ENCODE measurements around the gene ECT2L.

ECT2L gene

DNA sequence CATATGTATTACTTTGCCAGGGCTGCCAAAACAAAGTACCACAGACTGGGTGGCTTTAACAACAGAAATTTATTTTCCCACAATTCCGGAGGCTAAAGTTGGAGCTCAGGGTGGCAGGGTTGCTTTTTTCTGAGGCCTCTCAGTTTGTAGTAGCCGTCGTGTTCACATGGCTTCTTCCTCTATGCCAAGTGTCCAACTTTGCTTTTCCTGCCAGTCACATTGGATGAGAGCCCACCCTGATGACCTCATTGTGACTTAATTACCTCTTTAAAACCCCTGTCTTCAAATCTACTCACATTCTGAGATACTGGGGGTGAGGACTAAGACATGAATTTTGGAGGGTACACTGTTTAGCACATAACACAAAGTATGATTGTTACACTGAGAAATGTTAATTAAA, 9.9 kb upstream of the ECT2L start:
- peaks cover 74% of the 10 kb centered on the region for H3K36me3 Mint-ChIP-seq (ENCODE audit: low read depth)
- H3K27me3 Mint-ChIP-seq = no peaks in the 10 kb centered on the region
- DNase-seq = no peak
- H3K4me3 Mint-ChIP-seq = no peak overlapping the region
- no peak overlapping the region for H3K27ac Mint-ChIP-seq
- peaks cover 7% of the 10 kb centered on the region for H3K4me1 Mint-ChIP-seq (ENCODE audit: low read depth)
- H3K9me3 Mint-ChIP-seq = no peaks in the 10 kb centered on the region

DNA sequence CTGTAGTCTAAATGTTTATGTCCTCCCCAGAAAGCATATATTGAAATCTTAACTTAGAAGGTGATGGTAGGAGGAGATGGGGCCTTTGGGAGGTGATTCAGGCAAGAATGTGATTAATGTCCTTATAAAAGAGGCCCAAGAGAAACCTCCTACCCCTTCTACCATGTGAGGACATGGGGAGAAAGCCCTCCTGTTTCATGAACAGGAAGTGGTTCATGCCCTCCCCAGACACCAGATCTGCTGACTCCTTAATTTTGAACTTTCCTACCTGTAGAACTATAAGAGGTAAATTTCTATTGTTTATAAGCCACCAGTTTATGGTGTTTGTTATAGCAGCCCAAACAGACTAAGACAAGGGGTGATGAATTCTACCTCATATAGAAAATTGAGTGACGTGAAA, 8.7 kb upstream of the ECT2L start:
- Mint-ChIP-seq H3K4me3 (no peak overlapping the region), H3K36me3 (ENCODE audit: low read depth) (peaks cover 76% of the 10 kb centered on the region), H3K27ac (no peak overlapping the region), H3K4me1 (ENCODE audit: low read depth) (peaks cover 5% of the 10 kb centered on the region), H3K27me3 (no peaks in the 10 kb centered on the region), H3K9me3 (no peaks in the 10 kb centered on the region)
- DNase-seq = no peak

DNA sequence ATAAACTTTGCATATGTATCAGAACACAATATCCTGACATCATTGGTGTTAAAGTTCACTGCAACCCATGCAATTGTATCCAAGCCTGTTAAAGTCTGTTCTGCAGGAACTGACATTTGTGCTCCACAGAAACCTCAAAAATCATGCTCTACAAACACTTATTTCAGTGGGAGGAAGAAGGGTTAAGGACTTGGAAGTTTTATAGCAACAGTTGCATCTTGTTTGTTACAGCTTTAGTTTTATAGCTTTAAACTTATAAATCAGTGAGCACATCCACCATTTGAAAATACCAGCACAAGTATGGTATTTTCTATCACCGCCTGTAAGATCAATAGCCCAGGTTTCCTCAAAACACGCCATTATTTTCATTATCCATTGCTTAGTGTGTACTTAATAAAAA, 884 bp downstream of the ECT2L start:
- peaks cover 12% of the 10 kb centered on the region for H3K36me3 Mint-ChIP-seq (ENCODE audit: low read depth)
- H3K9me3 Mint-ChIP-seq = no peaks in the 10 kb centered on the region
- H3K27ac Mint-ChIP-seq = no peak overlapping the region
- DNase-seq = no peak
- H3K27me3 Mint-ChIP-seq = peaks cover 26% of the 10 kb centered on the region
- H3K4me3 Mint-ChIP-seq = no peak overlapping the region
- peaks cover 7% of the 10 kb centered on the region for H3K4me1 Mint-ChIP-seq (ENCODE audit: low read depth)

DNA sequence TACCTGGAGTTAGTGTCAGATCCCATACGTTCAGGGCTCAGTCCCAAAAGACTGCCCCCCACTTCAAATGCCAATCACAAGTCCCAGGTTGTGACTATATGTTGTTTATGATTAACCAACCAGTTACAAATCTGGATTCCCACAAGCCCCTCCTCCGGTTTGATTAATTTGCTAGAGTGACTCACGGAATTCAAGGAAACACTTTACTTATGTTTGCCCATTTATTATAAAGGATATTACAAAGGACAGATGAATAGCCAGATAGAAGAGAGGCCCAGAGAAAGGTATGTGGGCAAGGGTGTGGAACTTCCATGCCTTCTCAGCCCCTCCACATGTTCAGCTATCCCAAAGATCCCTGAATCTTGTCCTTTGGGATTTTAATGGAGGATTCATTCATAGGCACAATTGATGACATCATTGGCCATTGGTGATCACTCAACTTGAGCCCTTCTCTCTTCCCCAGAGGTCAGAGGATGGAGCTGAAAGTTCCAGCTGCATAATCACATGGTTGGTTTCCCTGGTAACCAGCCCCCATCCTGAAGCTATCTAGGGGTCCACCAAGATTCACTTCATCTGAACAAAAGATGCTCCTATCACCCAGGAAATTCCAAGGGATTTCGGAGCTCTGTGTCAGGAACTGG, 2.0 kb downstream of the ECT2L start:
- H3K4me3 Mint-ChIP-seq = no peak overlapping the region
- peaks cover 26% of the 10 kb centered on the region for H3K27me3 Mint-ChIP-seq
- no peaks in the 10 kb centered on the region for H3K9me3 Mint-ChIP-seq
- H3K27ac Mint-ChIP-seq = no peak overlapping the region
- peaks cover 7% of the 10 kb centered on the region for H3K4me1 Mint-ChIP-seq (ENCODE audit: low read depth)
- no peak for DNase-seq
- H3K36me3 Mint-ChIP-seq (ENCODE audit: low read depth) = peaks cover 1% of the 10 kb centered on the region

DNA sequence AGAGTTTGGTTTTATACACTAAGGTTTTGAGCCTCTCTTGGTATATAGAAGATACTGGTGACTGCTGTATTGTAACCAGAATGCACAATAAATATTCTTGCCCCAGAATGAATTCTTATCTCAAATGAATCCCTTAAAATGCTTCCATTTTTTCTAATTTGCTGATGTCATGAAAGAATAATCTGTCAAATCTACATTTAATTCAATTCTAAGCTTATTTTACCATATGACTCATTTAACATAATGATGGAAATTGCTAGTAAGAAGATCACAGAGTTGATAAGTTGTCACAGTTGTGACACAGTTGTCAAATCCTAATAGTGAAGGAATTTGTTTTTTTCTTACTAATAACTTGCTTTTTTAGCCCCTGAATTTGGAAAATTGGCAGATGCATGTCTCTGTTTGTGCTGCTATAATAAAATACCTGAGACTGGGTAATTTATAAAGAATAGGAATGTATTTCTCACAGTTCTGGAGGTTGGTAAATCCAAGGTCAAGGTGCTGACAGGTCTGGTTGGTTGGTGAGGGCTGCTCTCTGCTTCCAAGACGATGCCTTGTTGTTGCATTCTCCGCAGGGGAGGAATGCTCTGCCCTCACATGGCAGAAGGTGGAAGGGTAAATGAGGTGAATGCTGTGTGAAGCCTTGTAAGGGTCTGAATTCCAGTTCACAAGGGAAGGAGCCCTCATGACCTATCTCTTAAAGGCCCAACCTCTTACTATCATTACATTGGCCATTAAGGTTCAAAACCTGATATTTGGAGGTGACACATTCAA, 4.7 kb downstream of the ECT2L start:
- no peak for DNase-seq
- Mint-ChIP-seq H3K27me3 (peaks cover 17% of the 10 kb centered on the region), H3K36me3 (ENCODE audit: low read depth) (no peaks in the 10 kb centered on the region), H3K9me3 (no peaks in the 10 kb centered on the region), H3K4me3 (no peak overlapping the region), H3K4me1 (ENCODE audit: low read depth) (peaks cover 4% of the 10 kb centered on the region), H3K27ac (no peak overlapping the region)

DNA sequence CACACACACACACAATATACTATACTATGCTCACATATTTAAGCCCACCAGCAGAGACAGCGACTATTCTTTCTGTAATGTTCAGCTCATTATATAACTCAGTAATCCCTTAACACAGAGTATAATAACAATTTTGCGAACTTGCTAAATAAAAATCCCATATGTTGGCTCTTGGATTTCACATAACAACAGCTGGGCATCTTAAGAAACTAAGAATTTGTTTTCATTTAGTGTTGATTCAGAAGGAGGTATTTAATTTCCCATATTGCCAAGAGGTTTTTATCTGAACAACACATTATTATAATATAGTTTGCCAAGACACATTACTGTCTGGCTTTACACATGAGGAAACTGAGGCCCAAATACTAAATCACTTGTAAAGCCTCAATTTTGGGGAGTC, 7.4 kb downstream of the ECT2L start:
- DNase-seq = no peak
- Mint-ChIP-seq H3K4me3 (no peak overlapping the region), H3K36me3 (ENCODE audit: low read depth) (no peaks in the 10 kb centered on the region), H3K4me1 (ENCODE audit: low read depth) (peaks cover 4% of the 10 kb centered on the region), H3K27ac (no peak overlapping the region), H3K9me3 (no peaks in the 10 kb centered on the region), H3K27me3 (peaks cover 5% of the 10 kb centered on the region)

DNA sequence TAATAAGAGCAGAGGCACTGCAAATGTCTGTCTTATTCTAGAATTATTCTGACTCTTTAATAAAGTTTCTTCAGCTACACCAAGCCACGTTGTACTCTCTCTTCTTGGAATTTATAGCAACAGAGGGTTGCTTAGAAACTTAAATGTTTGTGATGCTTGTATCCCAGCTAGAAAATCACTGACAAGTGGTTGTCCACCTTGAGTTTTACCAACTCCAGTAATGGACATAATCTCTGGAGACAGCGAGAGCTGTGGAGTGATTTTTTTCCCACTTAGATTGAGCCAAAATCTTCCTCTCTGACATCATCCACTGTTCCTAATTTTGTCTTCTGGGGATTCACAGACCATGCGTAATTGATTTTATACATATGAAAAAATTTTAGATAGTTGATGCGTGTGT, 8.0 kb downstream of the ECT2L start:
- no peaks in the 10 kb centered on the region for H3K9me3 Mint-ChIP-seq
- H3K27me3 Mint-ChIP-seq = peaks cover 5% of the 10 kb centered on the region
- H3K4me1 Mint-ChIP-seq (ENCODE audit: low read depth) = peaks cover 4% of the 10 kb centered on the region
- no peak for DNase-seq
- no peaks in the 10 kb centered on the region for H3K36me3 Mint-ChIP-seq (ENCODE audit: low read depth)
- no peak overlapping the region for H3K27ac Mint-ChIP-seq
- H3K4me3 Mint-ChIP-seq = no peak overlapping the region

DNA sequence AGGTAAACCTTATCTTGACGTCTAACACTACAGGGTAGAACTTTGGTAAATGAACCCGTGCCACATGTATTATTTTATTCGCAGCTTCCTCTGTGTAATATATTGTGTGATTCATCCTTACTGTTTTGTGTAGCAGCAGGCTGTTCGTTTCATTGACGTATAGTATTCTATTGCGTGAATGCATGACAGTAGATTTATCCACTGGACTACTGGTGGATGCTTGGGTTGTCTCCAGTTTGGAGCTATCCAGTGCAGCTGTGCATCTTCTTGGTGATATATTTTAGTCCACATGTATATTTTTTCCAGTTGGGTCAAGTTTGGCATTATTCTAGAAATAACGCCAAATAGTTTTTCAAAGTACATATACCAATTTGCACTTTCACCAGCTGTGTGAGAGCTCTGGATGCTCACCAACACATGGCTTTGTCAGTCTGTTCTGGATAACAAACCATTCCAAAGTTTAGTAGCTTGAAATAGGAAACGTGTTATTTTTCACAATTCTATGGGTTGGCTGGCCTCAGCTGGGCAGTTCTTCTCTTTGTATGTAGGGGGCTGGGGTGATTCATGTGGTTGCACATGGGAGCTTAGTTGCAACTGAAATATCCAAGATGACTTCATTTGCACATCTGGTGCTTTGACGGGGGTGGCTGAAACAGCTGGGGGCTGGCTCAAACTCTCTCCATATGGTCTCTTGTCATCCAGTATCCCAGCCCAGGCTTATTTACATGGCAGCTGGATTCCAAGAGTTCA, 9.3 kb downstream of the ECT2L start:
- Mint-ChIP-seq H3K27me3 (peaks cover 5% of the 10 kb centered on the region), H3K4me3 (no peak overlapping the region), H3K36me3 (ENCODE audit: low read depth) (no peaks in the 10 kb centered on the region), H3K9me3 (no peaks in the 10 kb centered on the region), H3K4me1 (ENCODE audit: low read depth) (peaks cover 2% of the 10 kb centered on the region), H3K27ac (no peak overlapping the region)
- no peak for DNase-seq

DNA sequence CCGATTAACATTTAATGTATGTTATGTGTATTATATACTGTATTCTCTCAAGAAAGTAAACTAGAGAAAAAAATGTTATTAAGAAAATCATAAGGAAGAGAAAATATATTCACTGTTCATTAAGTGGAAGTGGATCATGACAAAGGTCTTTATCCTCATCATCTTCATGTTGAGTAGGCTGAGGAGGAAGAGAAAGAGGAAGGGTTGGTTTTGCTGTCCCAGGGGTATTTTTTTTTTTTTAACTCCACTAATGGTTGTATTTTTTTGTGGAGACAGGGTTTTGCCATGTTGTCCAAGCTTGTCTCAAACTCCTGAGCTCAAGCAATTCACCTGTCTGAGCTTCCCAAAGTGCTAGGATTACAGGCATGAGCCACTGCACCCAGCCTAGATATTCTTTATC, 11.0 kb downstream of the ECT2L start:
- no peaks in the 10 kb centered on the region for H3K36me3 Mint-ChIP-seq (ENCODE audit: low read depth)
- no peak overlapping the region for H3K27ac Mint-ChIP-seq
- H3K4me1 Mint-ChIP-seq (ENCODE audit: low read depth) = no peaks in the 10 kb centered on the region
- peaks cover 5% of the 10 kb centered on the region for H3K27me3 Mint-ChIP-seq
- no peak for DNase-seq
- no peak overlapping the region for H3K4me3 Mint-ChIP-seq
- no peaks in the 10 kb centered on the region for H3K9me3 Mint-ChIP-seq

DNA sequence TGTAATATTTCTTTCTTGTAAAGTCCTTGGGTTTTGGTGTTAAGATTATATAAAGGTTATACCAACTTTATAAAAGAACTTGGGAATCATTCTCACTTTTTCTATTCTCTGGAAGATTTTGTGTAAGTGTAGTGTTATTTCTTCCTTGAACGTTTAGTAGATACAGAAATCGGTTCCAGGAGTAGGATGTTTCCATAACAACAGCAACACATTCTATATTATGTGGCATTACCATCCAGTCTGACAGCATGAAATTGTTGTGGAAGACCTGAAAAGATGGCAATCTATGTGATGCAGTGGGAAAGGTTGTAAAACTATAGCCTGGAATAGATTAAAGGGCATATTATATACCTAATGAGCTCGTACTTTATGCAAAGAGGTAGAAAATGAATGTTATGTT, 13.8 kb downstream of the ECT2L start:
- no peaks in the 10 kb centered on the region for H3K4me1 Mint-ChIP-seq (ENCODE audit: low read depth)
- DNase-seq = no peak
- no peak overlapping the region for H3K4me3 Mint-ChIP-seq
- H3K9me3 Mint-ChIP-seq = no peaks in the 10 kb centered on the region
- H3K27ac Mint-ChIP-seq = no peak overlapping the region
- H3K36me3 Mint-ChIP-seq (ENCODE audit: low read depth) = no peaks in the 10 kb centered on the region
- H3K27me3 Mint-ChIP-seq = peaks cover 4% of the 10 kb centered on the region

DNA sequence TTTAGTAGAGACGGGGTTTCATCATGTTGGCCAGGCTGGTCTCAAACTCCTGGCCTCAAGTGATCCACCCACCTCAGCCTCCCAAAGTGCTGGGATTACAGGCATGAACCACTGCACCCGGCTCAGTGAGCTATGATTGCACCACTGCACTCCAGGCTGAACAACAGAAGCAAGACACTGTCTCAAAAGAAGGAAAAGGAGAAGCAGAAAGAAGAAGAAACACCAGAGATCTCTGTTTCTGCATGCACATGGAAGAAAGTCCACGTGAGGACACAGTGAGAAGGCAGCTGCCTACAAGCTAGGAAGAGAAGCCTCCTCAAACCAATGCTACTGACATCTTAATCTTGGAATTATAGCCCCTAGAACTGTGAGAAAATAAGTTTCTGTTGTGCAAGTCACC, 16.0 kb downstream of the ECT2L start:
- Mint-ChIP-seq H3K36me3 (ENCODE audit: low read depth) (no peaks in the 10 kb centered on the region), H3K4me1 (ENCODE audit: low read depth) (peaks cover 4% of the 10 kb centered on the region), H3K27me3 (peaks cover 2% of the 10 kb centered on the region), H3K4me3 (no peak overlapping the region), H3K27ac (no peak overlapping the region), H3K9me3 (no peaks in the 10 kb centered on the region)
- DNase-seq = no peak

DNA sequence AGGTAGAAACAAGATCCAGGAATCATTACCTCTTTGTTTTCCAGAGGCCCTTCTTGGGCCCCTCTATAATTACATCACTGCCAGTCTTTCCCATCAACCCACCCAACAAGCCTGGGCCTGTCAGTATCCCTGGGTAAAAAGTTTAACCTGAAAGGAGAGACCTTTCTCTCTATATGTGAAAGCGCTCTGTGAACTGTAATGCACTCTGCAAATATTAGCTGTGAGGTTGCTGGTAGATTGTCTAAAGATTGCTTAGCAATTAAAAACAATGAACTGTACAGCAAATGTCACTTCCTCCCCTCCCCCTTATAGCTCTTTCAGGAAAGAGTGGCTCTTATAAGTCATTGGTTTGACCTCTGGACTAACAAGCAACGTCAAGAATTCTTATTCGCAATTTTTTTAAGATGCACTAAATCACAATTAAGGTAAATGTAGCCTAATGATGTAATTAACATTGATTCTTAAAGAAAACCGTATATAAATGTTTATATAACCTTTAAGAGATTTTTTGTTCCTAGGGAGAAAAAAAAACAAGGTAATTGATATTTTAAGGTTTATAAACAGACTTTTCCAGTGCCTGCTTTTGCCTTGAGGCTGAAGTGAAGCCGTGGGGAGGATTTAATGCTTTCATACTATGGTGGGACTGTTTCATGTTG, 18.4 kb downstream of the ECT2L start:
- H3K9me3 Mint-ChIP-seq = no peaks in the 10 kb centered on the region
- no peak for DNase-seq
- H3K4me1 Mint-ChIP-seq (ENCODE audit: low read depth) = peaks cover 24% of the 10 kb centered on the region
- H3K36me3 Mint-ChIP-seq (ENCODE audit: low read depth) = no peaks in the 10 kb centered on the region
- no peak overlapping the region for H3K4me3 Mint-ChIP-seq
- no peaks in the 10 kb centered on the region for H3K27me3 Mint-ChIP-seq
- no peak overlapping the region for H3K27ac Mint-ChIP-seq

DNA sequence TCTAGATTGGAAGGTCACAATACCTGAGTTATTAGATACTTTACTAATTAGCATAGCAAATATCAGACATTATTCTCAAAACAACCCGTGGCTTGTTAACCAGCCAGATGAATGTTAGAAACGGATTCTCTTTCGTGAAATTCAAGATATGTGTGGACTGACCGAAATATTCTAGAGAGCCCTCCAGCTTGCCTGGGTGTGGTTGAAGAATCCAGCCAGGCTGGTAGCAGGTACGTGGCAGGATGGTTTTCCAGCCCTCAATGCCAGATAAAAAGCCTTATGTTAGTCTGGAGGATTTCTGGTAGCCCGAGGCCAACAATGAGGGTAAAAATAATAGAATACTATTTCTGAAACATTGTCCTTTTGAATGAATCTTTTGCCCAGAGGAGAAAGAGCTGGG, 19.3 kb downstream of the ECT2L start:
- H3K4me3 Mint-ChIP-seq = no peak overlapping the region
- H3K27ac Mint-ChIP-seq = no peak overlapping the region
- H3K4me1 Mint-ChIP-seq (ENCODE audit: low read depth) = peaks cover 27% of the 10 kb centered on the region
- DNase-seq = no peak
- no peaks in the 10 kb centered on the region for H3K27me3 Mint-ChIP-seq
- no peaks in the 10 kb centered on the region for H3K36me3 Mint-ChIP-seq (ENCODE audit: low read depth)
- no peaks in the 10 kb centered on the region for H3K9me3 Mint-ChIP-seq

DNA sequence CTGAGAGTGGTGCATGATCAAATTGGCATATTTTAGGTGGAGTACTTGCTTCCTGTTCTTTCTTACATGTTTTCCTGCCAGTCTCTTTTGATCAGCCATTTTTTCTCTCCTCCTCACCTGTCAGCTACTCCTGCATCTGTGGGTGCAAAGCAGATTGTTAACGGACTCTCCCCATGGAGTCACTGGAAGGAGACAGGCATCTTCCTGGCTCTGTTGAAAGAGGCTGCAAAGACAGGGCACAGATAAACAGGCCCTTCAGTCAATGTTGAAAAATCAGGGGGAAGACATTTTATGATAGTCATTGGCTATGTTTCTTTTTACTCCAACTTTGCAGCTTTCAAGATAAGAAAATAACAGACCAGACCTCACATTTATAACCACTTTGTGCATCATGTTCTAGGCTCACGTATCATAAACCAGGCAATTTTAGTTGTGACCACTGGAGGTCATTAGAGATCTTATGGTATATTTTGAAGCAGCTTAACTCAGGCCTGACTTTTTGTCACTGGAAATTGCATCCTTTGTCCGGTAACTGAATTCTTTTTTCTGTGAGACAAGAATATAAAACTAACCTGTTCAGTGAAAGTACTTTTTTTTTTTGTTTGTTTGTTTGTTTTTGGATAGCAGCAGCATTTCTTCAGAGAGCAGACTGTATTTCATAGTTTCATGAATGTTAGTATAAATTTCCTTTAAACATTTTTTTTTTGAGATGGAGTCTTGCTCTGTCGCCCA, 20.1 kb downstream of the ECT2L start:
- DNase-seq = no peak
- Mint-ChIP-seq H3K4me3 (no peak overlapping the region), H3K27ac (peak overlapping the region; percentile 41)

More for the DNA sequence above, 20.1 kb downstream of the ECT2L start:
- no peaks in the 10 kb centered on the region for H3K9me3 Mint-ChIP-seq
- H3K27me3 Mint-ChIP-seq = no peaks in the 10 kb centered on the region
- H3K4me1 Mint-ChIP-seq (ENCODE audit: low read depth) = peaks cover 27% of the 10 kb centered on the region
- H3K36me3 Mint-ChIP-seq (ENCODE audit: low read depth) = no peaks in the 10 kb centered on the region
